ENCODE data around the gene HMHB1. TPM values are rescaled to one million over a fixed set of nuclear protein-coding genes. Genes with fewer than 3 reads are reported as not detected.

Gene HMHB1
- total and polyA plus RNA-seq, 2 experiments from 2014 or later, result not detected

GRCh38 chr5:143796753-143797152 lies 15.2 kb upstream of the HMHB1 start:
- Histone ChIP-seq H3K36me3 (replicated peaks; ENCODE audit: insufficient read depth, low read depth) (no peaks in the 10 kb centered on the region), H2AFZ (no peak overlapping the region), H3K4me3 (no peak overlapping the region), H3K27ac (no peak overlapping the region), H3K9me2 (replicated peaks; ENCODE audit: insufficient read depth) (no peaks in the 10 kb centered on the region), H4K20me1 (ENCODE audit: insufficient read depth, poor library complexity, severe bottlenecking) (no peaks in the 10 kb centered on the region), H3K9me3 (ENCODE audit: low read depth) (no peaks in the 10 kb centered on the region), H3K27me3 (no peaks in the 10 kb centered on the region), H3K4me2 (no peak overlapping the region), H3K79me2 (no peaks in the 10 kb centered on the region), H3K4me1 (ENCODE audit: insufficient read depth) (no peaks in the 10 kb centered on the region)
- no peak for DNase-seq (ENCODE audit: low spot score)
- TF ChIP-seq EZH2phosphoT487 (IDR thresholded peaks at IDR 0.05; ENCODE audit: low read depth, severe bottlenecking, unreplicated experiment) (no peak), EZH2 (IDR thresholded peaks at IDR 0.05; ENCODE audit: borderline replicate concordance) (no peak), CTCF (IDR thresholded peaks at IDR 0.05; ENCODE audit: poor library complexity) (no peak)
- 96% methylated on average over 5 of the region's 5 CpGs for WGBS (ENCODE audit: low lambda C conversion rate, missing lambda C conversion rate)

- H2AFZ ChIP-seq, result no peak overlapping the region
- no peaks in the 10 kb centered on the region for H3K9me2 ChIP-seq (replicated peaks; ENCODE audit: insufficient read depth)
- no peaks in the 10 kb centered on the region for H3K36me3 ChIP-seq (replicated peaks; ENCODE audit: insufficient read depth, low read depth)
- 38% methylated on average over 2 of the region's 2 CpGs for whole genome bisulfite sequencing (ENCODE audit: low lambda C conversion rate, missing lambda C conversion rate)
- no peaks in the 10 kb centered on the region for H3K9me3 ChIP-seq (ENCODE audit: low read depth)
- no peak overlapping the region for H3K27ac ChIP-seq
- H3K4me3 ChIP-seq, result no peak overlapping the region
- H4K20me1 ChIP-seq (ENCODE audit: insufficient read depth, poor library complexity, severe bottlenecking), result no peaks in the 10 kb centered on the region
- no peaks in the 10 kb centered on the region for H3K79me2 ChIP-seq
- no peaks in the 10 kb centered on the region for H3K27me3 ChIP-seq
- H3K4me1 ChIP-seq (ENCODE audit: insufficient read depth), result no peaks in the 10 kb centered on the region
- TF ChIP-seq EZH2phosphoT487 (IDR thresholded peaks at IDR 0.05; ENCODE audit: low read depth, severe bottlenecking, unreplicated experiment), result no peak
- no peak for TF ChIP-seq EZH2 (IDR thresholded peaks at IDR 0.05; ENCODE audit: borderline replicate concordance)
- no peak for TF ChIP-seq CTCF (IDR thresholded peaks at IDR 0.05; ENCODE audit: poor library complexity)
- no peak for DNase-seq (ENCODE audit: low spot score)
- H3K4me2 ChIP-seq, result no peak overlapping the region
These were observed 11.2 kb upstream of the HMHB1 start for GRCh38 chr5:143800715-143801114.

DNA sequence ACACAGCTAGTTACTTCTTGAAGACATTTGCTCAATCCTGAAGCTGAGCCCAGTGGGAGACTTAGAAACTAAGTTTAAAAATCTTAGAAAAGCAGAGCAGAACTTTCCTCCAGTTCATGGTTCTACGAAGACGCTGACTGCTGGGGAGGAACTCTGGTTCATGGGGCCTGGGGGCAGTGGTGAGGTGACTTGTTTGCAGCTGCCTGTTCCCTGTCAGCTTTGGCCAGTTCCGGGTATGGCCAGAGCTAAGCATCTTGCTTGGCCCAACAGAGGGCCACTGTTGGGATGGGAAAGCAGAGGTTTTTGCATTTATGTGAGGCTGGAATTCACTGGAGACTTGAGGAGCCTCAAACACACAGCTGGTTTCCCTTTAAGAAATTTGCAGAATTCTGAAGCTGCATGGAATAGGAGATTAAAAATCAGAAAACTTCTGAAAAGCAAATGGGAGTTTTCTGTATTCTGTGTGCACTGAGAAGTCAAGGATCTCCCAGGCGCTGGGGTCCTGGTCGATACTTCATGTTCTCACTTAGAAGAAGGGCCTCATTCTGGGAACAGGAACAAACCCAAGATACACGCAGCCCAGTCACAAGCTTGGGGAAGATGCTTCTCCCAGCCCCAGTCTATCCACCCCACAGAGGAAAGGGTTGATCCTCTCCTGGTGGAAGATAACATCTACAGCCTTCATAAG lies 10.6 kb upstream of the HMHB1 start:
- Histone ChIP-seq H3K4me2 (no peak overlapping the region), H3K4me3 (no peak overlapping the region), H3K36me3 (replicated peaks; ENCODE audit: insufficient read depth, low read depth) (no peaks in the 10 kb centered on the region), H3K79me2 (no peaks in the 10 kb centered on the region), H3K4me1 (ENCODE audit: insufficient read depth) (no peaks in the 10 kb centered on the region), H2AFZ (no peak overlapping the region), H3K27me3 (no peaks in the 10 kb centered on the region), H4K20me1 (ENCODE audit: insufficient read depth, poor library complexity, severe bottlenecking) (no peaks in the 10 kb centered on the region), H3K9me2 (replicated peaks; ENCODE audit: insufficient read depth) (no peaks in the 10 kb centered on the region), H3K9me3 (ENCODE audit: low read depth) (no peaks in the 10 kb centered on the region), H3K27ac (no peak overlapping the region)
- TF ChIP-seq EZH2phosphoT487 (IDR thresholded peaks at IDR 0.05; ENCODE audit: low read depth, severe bottlenecking, unreplicated experiment) (no peak), EZH2 (IDR thresholded peaks at IDR 0.05; ENCODE audit: borderline replicate concordance) (no peak), CTCF (IDR thresholded peaks at IDR 0.05; ENCODE audit: poor library complexity) (no peak)
- WGBS (ENCODE audit: low lambda C conversion rate, missing lambda C conversion rate), result 87% methylated on average over 6 of the region's 6 CpGs
- DNase-seq (ENCODE audit: low spot score), result no peak
